OCI-LY7 (cell line): ENCODE data around the gene YRDC. TPM values are rescaled to one million over a fixed set of nuclear protein-coding genes. Genes with fewer than 3 reads are reported as not detected.

ENCODE experiments used
- Bru-seq: library from RNA; stranded (reverse); fragments of 400-500 nt; gene quantifications from one replicate; lab custom pipeline; 2021; lab: Mats Ljungman, UMichigan
- BruChase-seq, 2 experiments: library from RNA; stranded (reverse); fragments of 400-500 nt; gene quantifications; one replicate each; lab custom pipeline; 2021; lab: Mats Ljungman, UMichigan
- BruUV-seq: library from RNA; stranded (reverse); fragments of 400-500 nt; replicated peaks from 2 replicates; lab custom pipeline; 2021; lab: Mats Ljungman, UMichigan
- CTCF ChIA-PET: fragments of 300-600 bp; sonication (Branson Sonifier 250); formaldehyde crosslinking; loops from one replicate; lab custom pipeline; 2022; ENCODE audit warnings: antibody characterized with exemption; ENCODE audit not compliant: unreplicated experiment; lab: Charles Lee
- POLR2A ChIA-PET: fragments of 300-600 bp; sonication (Branson Sonifier 250); formaldehyde crosslinking; loops from one replicate; lab custom pipeline; 2022; ENCODE audit warnings: antibody characterized with exemption; lab: Charles Lee
- DNase-seq: peaks from one replicate; pipeline ENCODE4 v3.0.0-alpha.2; 2015; ENCODE audit warnings: low spot score
- H2AFZ ChIP-seq: fragments of 200-600 bp; sonication (generic), shearing (Covaris generic); 2 replicates; pipeline ENCODE4 v1.6.1; 2014; ENCODE audit warnings: mild to moderate bottlenecking, antibody characterized with exemption, low read length, moderate library complexity
- H3K27ac ChIP-seq: fragments of 200-600 bp; sonication (generic); 2 replicates; pipeline ENCODE4 v1.5.1; 2014; ENCODE audit warnings: mixed run types, low read depth, mild to moderate bottlenecking, moderate library complexity, low read length, inconsistent platforms; ENCODE audit not compliant: poor library complexity, severe bottlenecking
- H3K36me3 ChIP-seq: fragments of 200-600 bp; sonication (generic); 2 replicates; pipeline ENCODE4 v1.6.1; 2014; ENCODE audit warnings: mild to moderate bottlenecking, antibody characterized with exemption, low read length, moderate library complexity, mixed read lengths; ENCODE audit not compliant: insufficient read depth
- H3K4me1 ChIP-seq: fragments of 200-600 bp; sonication (generic); 2 replicates; pipeline ENCODE4 v1.5.1; 2014; ENCODE audit warnings: mild to moderate bottlenecking, low read length; ENCODE audit not compliant: insufficient read depth, poor library complexity, severe bottlenecking
- H3K4me2 ChIP-seq: fragments of 200-600 bp; sonication (generic); 2 replicates; pipeline ENCODE4 v1.6.1; 2014; ENCODE audit warnings: mild to moderate bottlenecking, low read length
- H3K4me3 ChIP-seq: fragments of 200-600 bp; sonication (generic); 2 replicates; pipeline ENCODE4 v1.5.1; 2014; ENCODE audit warnings: mild to moderate bottlenecking, low read depth, low read length; ENCODE audit not compliant: poor library complexity, severe bottlenecking
- H3K79me2 ChIP-seq: fragments of 200-600 bp; sonication (generic); 2 replicates; pipeline ENCODE4 v1.6.1; 2016; ENCODE audit warnings: low read depth, mild to moderate bottlenecking, low read length, moderate library complexity, mixed read lengths; ENCODE audit not compliant: insufficient read depth
- H3K9me2 ChIP-seq: fragments of 200-600 bp; sonication (generic); 2 replicates; pipeline ENCODE4 v1.6.1; 2016; ENCODE audit warnings: mild to moderate bottlenecking, low read length, mixed read lengths; ENCODE audit not compliant: insufficient read depth
- H3K9me3 ChIP-seq: fragments of 200-600 bp; sonication (generic); 2 replicates; pipeline ENCODE4 v1.6.1; 2014; ENCODE audit warnings: mild to moderate bottlenecking, mixed run types, low read length, mixed read lengths
- H4K20me1 ChIP-seq: fragments of 200-600 bp; sonication (generic); 2 replicates; pipeline ENCODE4 v1.6.1; 2014; ENCODE audit warnings: mild to moderate bottlenecking, antibody characterized with exemption, low read length, moderate library complexity, mixed read lengths; ENCODE audit not compliant: insufficient read depth
- EZH2phosphoT487 ChIP-seq: fragments of 200-600 bp; sonication (generic); IDR thresholded peaks from 2 replicates; pipeline ENCODE4 v1.6.1; 2018; ENCODE audit warnings: low read depth, borderline replicate concordance, mild to moderate bottlenecking, mixed run types, antibody characterized with exemption, low read length, moderate library complexity, mixed read lengths
- intact Hi-C: fragments of 100-400 bp; cut with micrococcal nuclease; formaldehyde crosslinking; loops from one replicate; pipeline ENCODE4 v1.10.0; 2022; ENCODE audit not compliant: unreplicated experiment
- long read RNA-seq: library from polyadenylated mRNA; stranded (forward); transcript quantifications from one replicate; pipeline ENCODE4 v2.0.0, GENCODE V29; 2022
- total RNA-seq, 2 experiments: library from RNA; depleted of rRNA in 1 of 2; stranded (reverse); fragments of >200 nt in 1 of 2; shearing (Covaris generic) in 1 of 2; gene quantifications; 2 replicates each; pipeline ENCODE4 v1.2.3, GENCODE V29; 2014 to 2022
- TF ChIP-seq, protein P1 (sequence below): fragments of 200-600 bp; sonication (generic); conservative IDR thresholded peaks from 2 replicates; pipeline ENCODE4 v1.5.1; 2014; ENCODE audit warnings: mild to moderate bottlenecking, antibody characterized with exemption, low read length, moderate library complexity, mixed read lengths

YRDC gene, protein sequence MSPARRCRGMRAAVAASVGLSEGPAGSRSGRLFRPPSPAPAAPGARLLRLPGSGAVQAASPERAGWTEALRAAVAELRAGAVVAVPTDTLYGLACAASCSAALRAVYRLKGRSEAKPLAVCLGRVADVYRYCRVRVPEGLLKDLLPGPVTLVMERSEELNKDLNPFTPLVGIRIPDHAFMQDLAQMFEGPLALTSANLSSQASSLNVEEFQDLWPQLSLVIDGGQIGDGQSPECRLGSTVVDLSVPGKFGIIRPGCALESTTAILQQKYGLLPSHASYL
- total RNA-seq (2014; rRNA removed; shearing (Covaris generic)) (27.6 and 33.6 TPM in 2 replicates), total RNA-seq (2022) (24.4 and 28.0 TPM in 2 replicates), Bru-seq, nascent RNA (percentile 94 among the genes with signal in this experiment), BruChase-seq, experiment 1, labeled RNA remaining after a 6-hour chase (percentile 78 among the genes with signal in this experiment), BruChase-seq, experiment 2, labeled RNA remaining after a 2-hour chase (percentile 90 among the genes with signal in this experiment)
- long read RNA-seq, transcript YRDC-201 (5 exons, 1,826 nt): major isoform, 92 of 94 reads
- long read RNA-seq, partial matches to known transcripts: 0 of 94 reads
- long read RNA-seq, other reads (novel, unspliced or antisense): 2 of 94 reads

DNA sequence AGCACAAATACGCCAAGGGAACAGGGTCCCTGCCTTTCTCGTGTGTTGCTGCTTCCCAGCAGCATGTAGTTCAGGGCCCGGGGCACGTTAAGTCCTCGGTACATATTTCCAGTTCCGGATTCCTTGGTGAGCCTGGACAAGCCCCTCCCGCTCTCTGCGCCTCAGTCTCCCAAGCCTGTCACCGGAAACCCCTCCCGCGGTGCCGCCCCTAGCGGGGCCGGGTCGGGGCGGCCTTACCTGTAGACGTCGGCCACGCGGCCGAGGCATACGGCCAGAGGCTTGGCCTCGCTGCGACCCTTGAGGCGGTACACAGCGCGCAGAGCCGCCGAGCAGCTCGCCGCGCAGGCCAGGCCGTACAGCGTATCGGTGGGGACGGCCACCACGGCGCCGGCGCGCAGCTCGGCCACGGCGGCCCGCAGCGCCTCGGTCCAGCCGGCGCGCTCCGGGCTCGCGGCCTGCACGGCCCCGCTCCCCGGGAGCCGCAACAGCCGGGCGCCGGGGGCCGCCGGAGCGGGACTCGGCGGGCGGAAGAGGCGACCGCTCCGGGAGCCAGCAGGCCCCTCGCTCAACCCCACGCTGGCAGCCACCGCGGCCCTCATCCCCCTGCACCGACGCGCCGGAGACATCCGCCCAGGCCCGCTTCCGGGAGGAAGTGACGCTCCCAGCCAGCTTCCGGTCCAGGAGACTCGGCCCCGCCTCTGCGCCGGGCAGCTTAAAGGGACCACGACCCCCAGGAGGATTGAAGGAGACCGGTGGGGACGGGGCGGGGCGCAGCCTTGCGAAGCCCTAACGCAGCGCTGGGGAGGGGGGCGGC, at the start of gene YRDC, which contains the start of gene C1orf122:
TSS of gene YRDC (minus strand) at position 654 of the 814 bp plus-strand sequence. CDS start at position 626, 28 bp downstream.
TSS of gene C1orf122 (plus strand) at position 236 of the 814 bp plus-strand sequence. CDS start 615 bp downstream, outside the sequence.
- Histone ChIP-seq H3K36me3 (peaks cover 60% of the 10 kb centered on the region), H3K9me2 (no peaks in the 10 kb centered on the region), H3K9me3 (no peaks in the 10 kb centered on the region), H3K4me2 (peak within 1 kb of the TSS; percentile 98), H3K4me1 (peaks cover 27% of the 10 kb centered on the region), H3K4me3 (peak within 1 kb of the TSS; percentile 91), H4K20me1 (peaks cover 10% of the 10 kb centered on the region), H2AFZ (peak within 1 kb of the TSS; percentile 44), H3K79me2 (peaks cover 35% of the 10 kb centered on the region), H3K27ac (peak within 1 kb of the TSS; percentile 32)
- no TSS peak for BruUV-seq
- CTCF ChIA-PET: interaction anchor here (0.5 to 1.4 kb wide), 7 partner anchors 11 to 1397 kb away, joined by 3 to 22 read pairs (median 8); partner anchors contain the start of gene MACF1
- DNase-seq: peak; percentile 95
- TF ChIP-seq, protein P1, sequence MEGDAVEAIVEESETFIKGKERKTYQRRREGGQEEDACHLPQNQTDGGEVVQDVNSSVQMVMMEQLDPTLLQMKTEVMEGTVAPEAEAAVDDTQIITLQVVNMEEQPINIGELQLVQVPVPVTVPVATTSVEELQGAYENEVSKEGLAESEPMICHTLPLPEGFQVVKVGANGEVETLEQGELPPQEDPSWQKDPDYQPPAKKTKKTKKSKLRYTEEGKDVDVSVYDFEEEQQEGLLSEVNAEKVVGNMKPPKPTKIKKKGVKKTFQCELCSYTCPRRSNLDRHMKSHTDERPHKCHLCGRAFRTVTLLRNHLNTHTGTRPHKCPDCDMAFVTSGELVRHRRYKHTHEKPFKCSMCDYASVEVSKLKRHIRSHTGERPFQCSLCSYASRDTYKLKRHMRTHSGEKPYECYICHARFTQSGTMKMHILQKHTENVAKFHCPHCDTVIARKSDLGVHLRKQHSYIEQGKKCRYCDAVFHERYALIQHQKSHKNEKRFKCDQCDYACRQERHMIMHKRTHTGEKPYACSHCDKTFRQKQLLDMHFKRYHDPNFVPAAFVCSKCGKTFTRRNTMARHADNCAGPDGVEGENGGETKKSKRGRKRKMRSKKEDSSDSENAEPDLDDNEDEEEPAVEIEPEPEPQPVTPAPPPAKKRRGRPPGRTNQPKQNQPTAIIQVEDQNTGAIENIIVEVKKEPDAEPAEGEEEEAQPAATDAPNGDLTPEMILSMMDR: no peak
- TF ChIP-seq EZH2phosphoT487: no peak
- intact Hi-C loops: loop anchor here (1.0 to 2.0 kb wide), 2 partner anchors 13 to 115 kb away; partner anchors contain the start of gene CDCA8
- POLR2A ChIA-PET: interaction anchor here (0.6 to 1.8 kb wide), 8 partner anchors 9 to 677 kb away, joined by 3 to 6 read pairs (median 4); no protein-coding TSS in a partner anchor

DNA sequence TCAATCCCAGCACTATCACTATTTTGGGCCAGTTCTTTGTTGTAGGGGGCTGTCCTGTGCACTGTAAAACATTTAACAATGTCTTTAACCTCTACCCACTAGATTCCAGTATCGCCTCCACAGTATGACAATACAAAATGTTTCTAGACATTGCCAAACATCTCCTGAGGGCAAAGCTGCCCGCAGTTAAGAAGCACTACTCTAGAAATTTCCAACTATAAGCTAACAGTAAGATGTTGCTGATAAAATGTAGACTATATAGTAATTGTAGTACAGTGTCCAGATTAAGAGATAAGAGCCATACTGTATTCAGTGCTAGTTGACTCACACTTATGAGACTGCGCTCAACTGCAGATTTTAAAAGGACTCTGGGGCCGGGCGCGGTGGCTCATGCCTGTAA, 46.4 kb upstream of the YRDC start:
- intact Hi-C loops: no loop called here
- peaks cover 42% of the 10 kb centered on the region for H3K36me3 ChIP-seq
- no peak overlapping the region for H2AFZ ChIP-seq
- no peak overlapping the region for H3K4me3 ChIP-seq
- POLR2A ChIA-PET: interaction anchor here (0.5 kb wide), 1 partner anchor 107 kb away, joined by 5 read pairs; no protein-coding TSS in a partner anchor
- H3K4me1 ChIP-seq: peaks cover 27% of the 10 kb centered on the region
- H3K4me2 ChIP-seq: no peak overlapping the region
- CTCF ChIA-PET: no interaction called here
- H3K27ac ChIP-seq: no peak overlapping the region
- no peak for DNase-seq
- peaks cover 16% of the 10 kb centered on the region; the same call in 1 of the 2 replicates for H4K20me1 ChIP-seq
- no TSS peak for BruUV-seq
- H3K9me3 ChIP-seq: no peaks in the 10 kb centered on the region
- H3K79me2 ChIP-seq: peaks cover 59% of the 10 kb centered on the region; the same call in 1 of the 2 replicates
- TF ChIP-seq EZH2phosphoT487: no peak
- TF ChIP-seq, protein P1: no peak
- no peaks in the 10 kb centered on the region for H3K9me2 ChIP-seq
